ENCODE data around the gene STX4. TPM values are rescaled to one million over a fixed set of nuclear protein-coding genes. Genes with fewer than 3 reads are reported as not detected.

The STX4 gene
- total RNA-seq, 1 experiment from 2014 or later, result 26.0 TPM

DNA sequence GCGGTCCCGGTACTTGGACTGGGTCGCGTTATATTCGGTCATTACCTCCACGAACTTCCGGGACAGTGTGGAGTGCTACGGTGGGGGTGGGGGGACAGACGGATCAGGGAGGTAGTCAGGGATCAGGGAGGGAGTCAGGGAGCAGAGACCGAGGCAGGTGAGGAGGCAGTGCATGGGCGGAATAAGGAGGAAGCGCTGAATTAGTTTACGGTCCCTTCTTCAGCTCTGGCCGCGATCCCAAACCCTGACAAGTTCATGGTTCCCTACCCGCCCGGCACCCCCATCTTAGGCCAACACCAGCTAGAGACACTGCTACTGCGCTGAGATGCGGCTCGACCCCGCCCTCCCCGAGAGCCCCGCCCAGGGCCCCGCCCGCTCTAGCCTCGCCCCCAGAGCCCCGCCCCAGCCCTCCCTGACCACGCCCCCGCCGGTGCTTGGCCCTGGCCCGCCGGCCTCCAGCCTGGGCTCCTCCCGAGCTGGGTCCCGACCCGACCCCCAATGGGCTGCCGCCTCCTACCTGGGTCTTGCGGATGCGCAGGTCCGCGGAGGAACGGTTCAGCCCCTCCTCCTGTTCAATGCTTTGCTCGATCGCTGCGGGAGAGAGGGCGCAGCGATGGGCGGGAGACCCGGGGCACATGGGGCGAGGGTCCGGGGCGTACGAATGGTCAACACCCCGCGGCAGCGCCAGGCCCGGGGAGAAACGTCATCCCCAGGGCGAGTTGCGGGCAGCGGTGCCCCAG, 36.2 kb upstream of the STX4 start:
- no peaks in the 10 kb centered on the region for H3K27me3 ChIP-seq (ENCODE audit: insufficient read depth, low read length)
- intact Hi-C loops (cut with micrococcal nuclease), result loop anchor here (5.0 kb wide), 2 partner anchors 75 to 95 kb away; partner anchors contain the start of genes VKORC1, ZNF646 and ZNF668
- no peaks in the 10 kb centered on the region for H4K20me1 ChIP-seq (ENCODE audit: insufficient read depth)
- peak; percentile 43 for DNase-seq (ENCODE audit: low read depth, low spot score)
- no peaks in the 10 kb centered on the region for H3K9me3 ChIP-seq (ENCODE audit: control insufficient read depth in 1 of 2, insufficient read depth in 1 of 2, low read depth in 1 of 2, low read length in 2 of 2)
- H3K9ac ChIP-seq (ENCODE audit: low read length), result peak overlapping the region; percentile 87
- ATAC-seq, result peak; percentile 89
- ChIA-PET POLR2A (interaction anchor here (0.9 kb wide), 1 partner anchor 36 kb away, joined by 4 read pairs; the partner anchor contains the start of gene STX4), RAD21 (ENCODE audit: low non-redundant PET in 1 of 2, low total read pairs in 2 of 2, uncharacterized antibody in 2 of 2, unreplicated experiment in 2 of 2) (interaction anchor here in 1 of 2 experiments (0.8 to 1.3 kb wide), 2 partner anchors 12 to 144 kb away, joined by 3 read pairs; no protein-coding TSS in a partner anchor), CTCF (interaction anchor here (1.1 to 1.7 kb wide), 2 partner anchors 11 to 63 kb away, joined by 3 to 5 read pairs; partner anchors contain the start of gene HSD3B7)
- no peaks in the 10 kb centered on the region for H3K79me2 ChIP-seq (ENCODE audit: insufficient read depth, low read length)
- peaks cover 22 to 44% of the 10 kb centered on the region in 2 experiments for H3K4me1 ChIP-seq (ENCODE audit: control insufficient read depth in 1 of 2, insufficient read depth in 2 of 2, low read length in 2 of 2)
- H3K36me3 ChIP-seq (ENCODE audit: control insufficient read depth in 1 of 2, insufficient read depth in 2 of 2, low read length in 2 of 2), result no peaks in the 10 kb centered on the region
- H2AFZ ChIP-seq (ENCODE audit: low read depth, low read length, poor library complexity, severe bottlenecking), result peak overlapping the region; percentile 13
- peak overlapping the region; percentile 72 for H3K27ac ChIP-seq (ENCODE audit: low read depth, low read length)
- H3K4me2 ChIP-seq (ENCODE audit: low read length), result peak overlapping the region; percentile 99
- BruUV-seq (replicated peaks), result TSS peak; percentile 80
- H3K4me3 ChIP-seq (replicated peaks in 1 of 2; ENCODE audit: low read depth in 1 of 2, low read length in 2 of 2), result peak overlapping the region; percentile 72 to 83
- peak; percentile 37; the same call in 1 of the 2 replicates for TF ChIP-seq SP1 (IDR thresholded peaks at IDR 0.05; ENCODE audit: low read depth)
- peak; percentile 33 for TF ChIP-seq EGR1 (IDR thresholded peaks at IDR 0.05; ENCODE audit: low read depth)
- TF ChIP-seq JUND (IDR thresholded peaks at IDR 0.05), result no peak
- peak; percentile 87 for TF ChIP-seq POLR2AphosphoS5 (IDR thresholded peaks at IDR 0.05; ENCODE audit: low read depth, low read length)
- no peaks in the 10 kb centered on the region for H3K9me2 ChIP-seq (ENCODE audit: insufficient read depth)

DNA sequence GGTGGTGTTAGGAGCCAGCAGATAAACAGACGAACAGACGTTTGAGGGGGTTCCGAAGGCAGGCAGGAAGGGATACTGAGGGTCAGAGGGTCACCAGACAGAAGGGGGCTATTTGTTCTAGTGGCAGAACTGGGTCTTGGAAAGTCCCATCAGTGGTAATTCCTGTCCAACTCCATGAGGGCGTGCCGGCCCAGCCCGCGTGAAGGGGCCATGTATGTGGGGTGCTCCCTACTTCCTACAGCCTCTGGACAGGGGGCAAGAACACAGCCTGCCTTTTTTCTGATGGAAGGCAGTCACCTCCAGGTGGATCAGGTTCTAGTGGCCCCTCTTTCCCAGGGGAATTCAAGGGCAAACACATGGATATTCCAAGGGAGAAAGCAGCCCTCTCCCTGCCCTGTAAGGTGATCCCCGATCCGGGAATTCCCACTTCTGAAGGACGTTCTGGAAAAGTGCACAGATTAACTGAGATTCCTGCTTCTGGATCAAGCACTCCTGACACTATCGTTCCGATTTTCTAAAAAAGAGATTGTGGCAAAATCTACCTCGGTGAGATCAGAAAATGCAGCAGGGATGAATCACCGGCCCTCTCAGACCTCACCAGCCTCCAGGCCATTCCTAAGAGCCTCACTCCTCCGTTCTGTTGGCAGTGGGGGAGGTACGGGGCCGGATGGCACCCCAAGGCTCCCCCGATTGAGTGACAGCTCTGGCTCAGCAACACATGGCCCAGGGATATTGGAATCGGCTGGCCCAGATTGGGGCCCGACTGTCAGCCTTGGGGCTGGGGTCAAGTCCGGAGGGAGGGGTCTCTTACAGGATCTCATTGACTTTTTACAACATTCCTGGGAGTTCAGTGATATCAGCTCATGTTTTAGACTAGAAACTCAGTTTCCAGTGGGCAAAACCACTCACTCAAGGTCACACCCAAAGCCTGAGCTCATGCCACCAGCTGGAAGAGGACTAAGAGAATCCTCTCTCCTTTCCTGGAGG, 35.3 kb upstream of the STX4 start:
- DNase-seq (ENCODE audit: low read depth, low spot score) (peak; percentile 21), ATAC-seq (peak; percentile 48)
- Histone ChIP-seq H3K4me2 (ENCODE audit: low read length) (peak overlapping the region; percentile 99), H3K4me1 (ENCODE audit: control insufficient read depth in 1 of 2, insufficient read depth in 2 of 2, low read length in 2 of 2) (peaks cover 22 to 44% of the 10 kb centered on the region in 2 experiments), H3K27ac (ENCODE audit: low read depth, low read length) (peak overlapping the region; percentile 72), H2AFZ (ENCODE audit: low read depth, low read length, poor library complexity, severe bottlenecking) (peak overlapping the region; percentile 92), H4K20me1 (ENCODE audit: insufficient read depth) (no peaks in the 10 kb centered on the region), H3K27me3 (ENCODE audit: insufficient read depth, low read length) (no peaks in the 10 kb centered on the region), H3K36me3 (ENCODE audit: control insufficient read depth in 1 of 2, insufficient read depth in 2 of 2, low read length in 2 of 2) (no peaks in the 10 kb centered on the region), H3K79me2 (ENCODE audit: insufficient read depth, low read length) (no peaks in the 10 kb centered on the region), H3K9me2 (ENCODE audit: insufficient read depth) (no peaks in the 10 kb centered on the region), H3K9ac (ENCODE audit: low read length) (peak overlapping the region; percentile 54), H3K9me3 (ENCODE audit: control insufficient read depth in 1 of 2, insufficient read depth in 1 of 2, low read depth in 1 of 2, low read length in 2 of 2) (no peaks in the 10 kb centered on the region), H3K4me3 (replicated peaks in 1 of 2; ENCODE audit: low read depth in 1 of 2, low read length in 2 of 2) (peak overlapping the region; percentile 72 to 83)
- TF ChIP-seq JUND (IDR thresholded peaks at IDR 0.05) (no peak; the same call in 1 of the 2 replicates), RAD21 (IDR thresholded peaks at IDR 0.05; ENCODE audit: low read depth) (no peak), TCF7L2 (IDR thresholded peaks at IDR 0.05; ENCODE audit: borderline replicate concordance, extremely low read depth, insufficient read depth, insufficient read length) (peak; percentile 36), FOSL1 (IDR thresholded peaks at IDR 0.05; ENCODE audit: low read depth) (peak; percentile 32; the same call in 1 of the 2 replicates)
- ChIA-PET POLR2A (interaction anchor here (0.9 to 1.4 kb wide), 2 partner anchors 76 to 120 kb away, joined by 3 to 4 read pairs; partner anchors contain the start of genes KAT8, ZNF646 and ZNF668), RAD21 (ENCODE audit: low non-redundant PET in 1 of 2, low total read pairs in 2 of 2, uncharacterized antibody in 2 of 2, unreplicated experiment in 2 of 2) (interaction anchor here in 1 of 2 experiments (0.8 kb wide), 1 partner anchor 144 kb away, joined by 3 read pairs; no protein-coding TSS in a partner anchor), CTCF (interaction anchor here (1.5 to 1.7 kb wide), 2 partner anchors 12 to 13 kb away, joined by 5 to 12 read pairs; partner anchors contain the start of gene HSD3B7)
- BruUV-seq (replicated peaks), result no TSS peak
- intact Hi-C loops (cut with micrococcal nuclease), result loop anchor here (5.0 kb wide), 2 partner anchors 74 to 94 kb away; partner anchors contain the start of genes VKORC1, ZNF646 and ZNF668
